VCaP (cell line): ENCODE measurements around the gene TMEM170B.

Source experiments
- H3K27ac ChIP-seq: fragments of 450-650 bp; 2 replicates; pipeline ENCODE4 v1.5.1; 2017
- CTCF ChIP-seq: fragments of 450-650 bp; conservative IDR thresholded peaks from 2 replicates; pipeline ENCODE4 v1.5.1; 2017; ENCODE audit warnings: mild to moderate bottlenecking, moderate library complexity

Gene TMEM170B

GRCh38 chr6:11537229-11538051 lies at the start of gene TMEM170B:
TMEM170B (plus strand) TSS chr6:11537749; CDS start chr6:11538278, 529 bp downstream.
- TF ChIP-seq CTCF, result no peak
- peak within 1 kb of the TSS; percentile 63; the same call in 1 of the 2 replicates for H3K27ac ChIP-seq

GRCh38 chr6:11490996-11491395 lies 46.6 kb upstream of the TMEM170B start:
- no peak for TF ChIP-seq CTCF

DNA sequence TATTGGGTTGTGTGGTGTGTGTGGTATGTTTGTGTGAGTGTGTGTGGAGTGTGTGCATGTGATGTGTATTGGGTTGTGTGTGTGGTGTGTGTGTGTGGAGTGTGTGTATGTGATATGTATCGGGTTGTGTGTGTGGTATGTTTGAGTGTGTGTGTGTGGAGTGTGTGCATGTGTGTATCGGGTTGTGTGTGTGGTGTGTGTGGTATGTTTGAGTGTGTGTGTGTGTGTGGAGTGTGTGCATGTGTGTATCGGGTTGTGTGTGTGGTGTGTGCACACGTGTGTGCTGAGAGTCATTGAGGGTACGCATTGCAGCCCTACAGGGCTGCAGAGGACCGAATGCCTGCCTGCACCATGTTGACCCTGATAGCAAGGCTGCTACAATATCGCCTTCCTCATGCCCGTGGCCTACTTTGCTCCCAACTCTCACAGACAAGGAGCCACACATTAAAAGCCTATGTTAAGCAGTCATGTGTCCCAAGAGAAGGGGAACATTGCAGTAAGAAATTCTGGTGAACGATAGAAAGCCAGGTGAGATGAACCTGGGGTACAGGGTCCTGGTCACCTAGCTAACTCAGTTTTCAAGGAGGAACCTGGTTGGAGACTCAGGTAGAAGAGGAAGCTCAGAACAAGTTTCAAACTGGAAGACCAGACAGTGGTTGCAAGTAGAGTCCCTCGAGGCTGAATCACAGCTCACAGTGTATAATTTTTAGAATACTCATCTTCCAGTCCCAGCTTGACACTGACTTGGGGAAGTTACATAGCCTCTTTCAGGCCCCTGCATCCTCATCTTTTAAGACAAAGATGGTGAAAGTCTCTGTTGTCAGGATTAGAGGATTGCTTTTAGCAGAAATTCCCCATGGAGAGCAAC lies 45.7 kb upstream of the TMEM170B start:
- H3K27ac ChIP-seq, result no peak overlapping the region
- no peak for TF ChIP-seq CTCF

More at GRCh38 chr6:11490996-11491395, 46.6 kb upstream of the TMEM170B start:
- no peak overlapping the region for H3K27ac ChIP-seq

GRCh38 chr6:11492464-11493290 lies 44.9 kb upstream of the TMEM170B start:
- no peak overlapping the region for H3K27ac ChIP-seq
- TF ChIP-seq CTCF, result no peak

DNA sequence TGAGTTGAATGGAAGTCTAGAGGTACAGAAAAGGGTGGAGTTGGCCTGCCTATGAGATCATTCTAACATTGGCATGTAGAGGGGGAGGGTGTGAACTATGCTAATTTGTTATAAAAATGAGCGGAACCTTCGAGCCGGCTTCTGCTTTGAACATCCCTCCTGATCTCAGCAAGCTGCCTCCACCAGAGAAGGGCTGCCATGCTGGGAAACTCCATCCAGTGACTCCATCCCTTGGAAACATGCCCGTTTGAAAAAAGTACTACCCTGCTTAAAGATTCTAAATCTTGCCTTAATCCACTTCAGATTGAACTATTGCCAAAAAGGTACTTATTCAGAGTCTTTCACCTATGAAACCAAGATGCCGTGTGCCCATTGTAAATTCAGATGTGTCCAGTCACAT lies 43.6 kb upstream of the TMEM170B start:
- no peak overlapping the region for H3K27ac ChIP-seq
- no peak for TF ChIP-seq CTCF

- no peak for TF ChIP-seq CTCF
- H3K27ac ChIP-seq, result no peak overlapping the region
These were observed 42.6 kb upstream of the TMEM170B start for GRCh38 chr6:11494786-11495564.
